ENCODE data around the gene MARK4. TPM values are rescaled to one million over a fixed set of nuclear protein-coding genes. Genes with fewer than 3 reads are reported as not detected.

MARK4 gene
- total and polyA plus RNA-seq, 4 donors = 3.5 to 11.1 (median 6.1) TPM

DNA sequence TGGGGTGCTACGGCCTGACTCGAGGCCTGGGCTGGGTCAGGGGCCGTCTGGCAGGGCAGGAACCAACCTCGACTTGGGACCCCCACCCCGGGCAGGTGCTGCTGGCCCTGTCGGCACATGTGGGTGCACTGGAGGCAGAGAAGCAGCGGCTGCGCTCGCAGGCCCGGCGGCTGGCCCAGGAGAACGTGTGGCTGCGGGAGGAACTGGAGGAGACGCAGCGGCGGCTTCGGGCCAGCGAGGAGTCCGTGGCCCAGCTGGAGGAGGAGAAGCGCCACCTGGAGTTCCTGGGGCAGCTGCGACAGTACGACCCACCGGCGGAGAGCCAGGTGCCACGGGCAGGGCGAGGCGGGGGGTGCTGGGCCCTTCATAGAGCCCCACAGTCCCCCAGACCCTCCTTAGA lies 95.4 kb downstream of the MARK4 start (continued):
- TF ChIP-seq, protein P1, sequence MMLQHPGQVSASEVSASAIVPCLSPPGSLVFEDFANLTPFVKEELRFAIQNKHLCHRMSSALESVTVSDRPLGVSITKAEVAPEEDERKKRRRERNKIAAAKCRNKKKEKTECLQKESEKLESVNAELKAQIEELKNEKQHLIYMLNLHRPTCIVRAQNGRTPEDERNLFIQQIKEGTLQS (IDR thresholded peaks at IDR 0.05) = no peak

DNA sequence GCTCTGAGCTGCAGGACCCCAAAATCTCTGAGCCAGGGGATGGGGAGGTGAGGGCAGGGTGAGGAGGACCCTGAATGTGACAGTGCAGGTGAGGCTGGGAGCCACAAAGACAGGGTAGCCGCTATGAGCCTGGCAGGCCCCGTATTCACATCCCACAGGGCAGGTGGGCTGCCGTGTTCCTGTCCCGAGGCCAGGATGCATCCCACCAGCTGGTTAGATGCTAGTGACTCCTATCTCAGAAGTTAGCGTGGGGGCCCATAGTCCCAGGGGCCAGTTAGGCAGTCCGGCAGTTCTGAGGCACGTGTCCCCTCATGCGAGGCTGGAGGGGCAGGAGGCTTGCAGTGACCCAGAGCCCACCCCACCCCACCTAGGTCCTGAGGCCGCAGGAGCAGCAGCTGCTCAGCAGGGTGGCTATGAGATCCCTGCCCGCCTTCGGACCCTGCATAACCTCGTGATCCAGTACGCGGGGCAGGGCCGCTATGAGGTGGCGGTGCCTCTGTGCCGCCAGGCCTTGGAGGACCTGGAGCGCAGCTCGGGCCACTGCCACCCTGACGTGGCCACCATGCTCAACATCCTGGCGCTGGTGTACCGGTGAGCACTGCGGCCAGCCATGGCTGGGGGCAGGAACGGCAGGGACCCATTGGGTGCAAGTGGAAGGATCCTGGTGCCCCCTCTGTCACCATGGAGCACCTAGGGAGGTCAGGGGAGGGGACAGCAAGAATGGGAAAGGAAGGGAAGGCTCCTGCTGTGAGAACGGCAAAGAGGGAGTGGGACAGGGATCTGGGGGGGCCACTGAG lies 96.7 kb downstream of the MARK4 start:
- TF ChIP-seq GABPA (IDR thresholded peaks at IDR 0.05 in 1 of 2, conservative IDR thresholded peaks at IDR 0.05 in 1 of 2) = no peak
- WGBS = 73% methylated on average over 25 of the region's 25 CpGs

DNA sequence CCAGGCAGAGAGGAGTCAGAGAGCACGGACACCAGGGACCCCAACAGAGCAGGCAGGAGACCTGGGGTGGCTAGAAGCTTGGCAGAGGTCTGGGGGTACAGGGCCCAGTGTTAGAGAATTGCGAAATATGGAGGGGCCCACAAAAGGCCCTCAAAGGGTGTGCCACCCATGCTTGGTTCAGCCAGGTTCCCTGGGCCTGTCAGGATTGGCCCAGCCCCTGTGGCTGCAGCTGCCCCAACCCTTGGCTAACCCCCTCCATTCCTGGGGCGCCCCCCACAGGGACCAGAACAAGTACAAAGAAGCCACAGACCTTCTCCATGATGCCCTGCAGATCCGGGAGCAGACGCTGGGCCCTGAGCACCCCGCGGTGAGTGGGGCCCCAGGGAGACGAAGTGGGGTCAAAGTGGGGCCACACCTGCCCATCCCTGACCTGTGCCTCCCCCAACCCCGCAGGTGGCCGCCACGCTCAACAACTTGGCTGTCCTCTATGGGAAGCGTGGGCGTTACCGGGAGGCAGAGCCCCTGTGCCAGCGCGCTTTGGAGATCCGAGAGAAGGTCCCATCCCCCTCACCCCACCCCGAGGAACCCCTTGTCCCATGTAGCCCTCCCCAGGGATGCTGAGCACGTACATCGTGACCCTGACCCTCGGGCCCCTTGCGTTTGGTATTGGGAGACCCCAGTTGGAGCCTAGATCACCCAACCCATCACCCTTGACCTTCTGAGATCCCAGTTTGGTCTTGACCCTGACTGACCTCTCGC lies 97.5 kb downstream of the MARK4 start:
- H3K9ac ChIP-seq (ENCODE audit: low read depth in 1 of 2, low read length in 2 of 2) = no peak overlapping the region
- TF ChIP-seq, protein P1 (IDR thresholded peaks at IDR 0.05) = no peak
- TF ChIP-seq HNF4A (conservative IDR thresholded peaks at IDR 0.05) (no peak), YY1 (IDR thresholded peaks at IDR 0.05) (no peak), FOXA1 (IDR thresholded peaks at IDR 0.05) (no peak), NR2F2 (IDR thresholded peaks at IDR 0.05) (no peak), TAF1 (conservative IDR thresholded peaks at IDR 0.05) (no peak), GABPA (IDR thresholded peaks at IDR 0.05 in 1 of 2, conservative IDR thresholded peaks at IDR 0.05 in 1 of 2) (no peak), JUND (IDR thresholded peaks at IDR 0.05) (no peak)
- 83% methylated on average over 23 of the region's 23 CpGs for WGBS
- H3K36me3 ChIP-seq (ENCODE audit: control insufficient read depth in 4 of 4, insufficient read depth in 3 of 4, low read depth in 1 of 4, low read length in 3 of 4) = peaks cover 0 to 25% (median 2%) of the 10 kb centered on the region in 4 donors
- no peak for DNase-seq (ENCODE audit: low spot score)
- no peaks in the 10 kb centered on the region for H3K9me3 ChIP-seq (ENCODE audit: control insufficient read depth in 4 of 4, low read length in 3 of 4)
- no peaks in the 10 kb centered on the region for H3K4me1 ChIP-seq (ENCODE audit: control insufficient read depth in 4 of 4, insufficient read depth in 4 of 4, low read length in 3 of 4)
- no peak overlapping the region for H3K27ac ChIP-seq (ENCODE audit: low read depth in 1 of 2, low read length in 2 of 2)
- no peak overlapping the region for H3K4me3 ChIP-seq (ENCODE audit: low read depth in 1 of 3, low read length in 3 of 3)
- H3K27me3 ChIP-seq (ENCODE audit: control insufficient read depth in 4 of 4, insufficient read depth in 4 of 4, low read length in 3 of 4) = no peaks in the 10 kb centered on the region

More for the DNA sequence above, 96.7 kb downstream of the MARK4 start:
- Histone ChIP-seq H3K9me3 (ENCODE audit: control insufficient read depth in 4 of 4, low read length in 3 of 4) (no peaks in the 10 kb centered on the region), H3K36me3 (ENCODE audit: control insufficient read depth in 4 of 4, insufficient read depth in 3 of 4, low read depth in 1 of 4, low read length in 3 of 4) (peaks cover 0 to 18% (median 2%) of the 10 kb centered on the region in 4 donors), H3K4me3 (ENCODE audit: low read depth in 1 of 3, low read length in 3 of 3) (no peak overlapping the region), H3K27ac (ENCODE audit: low read depth in 1 of 2, low read length in 2 of 2) (no peak overlapping the region), H3K9ac (ENCODE audit: low read depth in 1 of 2, low read length in 2 of 2) (no peak overlapping the region), H3K4me1 (ENCODE audit: control insufficient read depth in 4 of 4, insufficient read depth in 4 of 4, low read length in 3 of 4) (no peaks in the 10 kb centered on the region), H3K27me3 (ENCODE audit: control insufficient read depth in 4 of 4, insufficient read depth in 4 of 4, low read length in 3 of 4) (no peaks in the 10 kb centered on the region)
- DNase-seq (ENCODE audit: low spot score) = no peak

DNA sequence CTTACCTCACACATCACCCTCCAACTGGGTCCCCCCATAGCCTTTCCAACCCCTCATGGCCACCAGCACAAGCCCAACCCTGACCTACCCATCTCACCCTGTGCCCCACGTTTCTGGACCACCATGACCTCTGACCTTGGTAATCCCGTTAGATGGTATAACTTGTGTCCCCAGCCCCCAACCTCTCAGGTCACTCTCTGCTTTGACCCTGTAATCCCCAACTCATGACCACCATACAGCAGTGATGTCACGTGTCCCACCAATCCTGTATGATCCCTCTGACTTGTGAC lies 98.0 kb downstream of the MARK4 start:
- WGBS = 55% methylated on average over 3 of the region's 3 CpGs
- Histone ChIP-seq H3K4me3 (ENCODE audit: low read depth in 1 of 3, low read length in 3 of 3) (no peak overlapping the region), H3K27ac (ENCODE audit: low read depth in 1 of 2, low read length in 2 of 2) (no peak overlapping the region)
- TF ChIP-seq, protein P2, sequence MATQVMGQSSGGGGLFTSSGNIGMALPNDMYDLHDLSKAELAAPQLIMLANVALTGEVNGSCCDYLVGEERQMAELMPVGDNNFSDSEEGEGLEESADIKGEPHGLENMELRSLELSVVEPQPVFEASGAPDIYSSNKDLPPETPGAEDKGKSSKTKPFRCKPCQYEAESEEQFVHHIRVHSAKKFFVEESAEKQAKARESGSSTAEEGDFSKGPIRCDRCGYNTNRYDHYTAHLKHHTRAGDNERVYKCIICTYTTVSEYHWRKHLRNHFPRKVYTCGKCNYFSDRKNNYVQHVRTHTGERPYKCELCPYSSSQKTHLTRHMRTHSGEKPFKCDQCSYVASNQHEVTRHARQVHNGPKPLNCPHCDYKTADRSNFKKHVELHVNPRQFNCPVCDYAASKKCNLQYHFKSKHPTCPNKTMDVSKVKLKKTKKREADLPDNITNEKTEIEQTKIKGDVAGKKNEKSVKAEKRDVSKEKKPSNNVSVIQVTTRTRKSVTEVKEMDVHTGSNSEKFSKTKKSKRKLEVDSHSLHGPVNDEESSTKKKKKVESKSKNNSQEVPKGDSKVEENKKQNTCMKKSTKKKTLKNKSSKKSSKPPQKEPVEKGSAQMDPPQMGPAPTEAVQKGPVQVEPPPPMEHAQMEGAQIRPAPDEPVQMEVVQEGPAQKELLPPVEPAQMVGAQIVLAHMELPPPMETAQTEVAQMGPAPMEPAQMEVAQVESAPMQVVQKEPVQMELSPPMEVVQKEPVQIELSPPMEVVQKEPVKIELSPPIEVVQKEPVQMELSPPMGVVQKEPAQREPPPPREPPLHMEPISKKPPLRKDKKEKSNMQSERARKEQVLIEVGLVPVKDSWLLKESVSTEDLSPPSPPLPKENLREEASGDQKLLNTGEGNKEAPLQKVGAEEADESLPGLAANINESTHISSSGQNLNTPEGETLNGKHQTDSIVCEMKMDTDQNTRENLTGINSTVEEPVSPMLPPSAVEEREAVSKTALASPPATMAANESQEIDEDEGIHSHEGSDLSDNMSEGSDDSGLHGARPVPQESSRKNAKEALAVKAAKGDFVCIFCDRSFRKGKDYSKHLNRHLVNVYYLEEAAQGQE (IDR thresholded peaks at IDR 0.05) = no peak
- no peak for TF ChIP-seq TAF1 (conservative IDR thresholded peaks at IDR 0.05)
- no peak for TF ChIP-seq JUND (IDR thresholded peaks at IDR 0.05)
- no peak for TF ChIP-seq SP1 (IDR thresholded peaks at IDR 0.05)
- no peak for TF ChIP-seq FOXA2 (IDR thresholded peaks at IDR 0.05)
- no peak for TF ChIP-seq EGR1 (IDR thresholded peaks at IDR 0.05; ENCODE audit: low read depth in 2 of 2)
- no peak for TF ChIP-seq HNF4G (IDR thresholded peaks at IDR 0.05)
- no peak for TF ChIP-seq GABPA (IDR thresholded peaks at IDR 0.05 in 1 of 2, conservative IDR thresholded peaks at IDR 0.05 in 1 of 2)
- TF ChIP-seq, protein P3, sequence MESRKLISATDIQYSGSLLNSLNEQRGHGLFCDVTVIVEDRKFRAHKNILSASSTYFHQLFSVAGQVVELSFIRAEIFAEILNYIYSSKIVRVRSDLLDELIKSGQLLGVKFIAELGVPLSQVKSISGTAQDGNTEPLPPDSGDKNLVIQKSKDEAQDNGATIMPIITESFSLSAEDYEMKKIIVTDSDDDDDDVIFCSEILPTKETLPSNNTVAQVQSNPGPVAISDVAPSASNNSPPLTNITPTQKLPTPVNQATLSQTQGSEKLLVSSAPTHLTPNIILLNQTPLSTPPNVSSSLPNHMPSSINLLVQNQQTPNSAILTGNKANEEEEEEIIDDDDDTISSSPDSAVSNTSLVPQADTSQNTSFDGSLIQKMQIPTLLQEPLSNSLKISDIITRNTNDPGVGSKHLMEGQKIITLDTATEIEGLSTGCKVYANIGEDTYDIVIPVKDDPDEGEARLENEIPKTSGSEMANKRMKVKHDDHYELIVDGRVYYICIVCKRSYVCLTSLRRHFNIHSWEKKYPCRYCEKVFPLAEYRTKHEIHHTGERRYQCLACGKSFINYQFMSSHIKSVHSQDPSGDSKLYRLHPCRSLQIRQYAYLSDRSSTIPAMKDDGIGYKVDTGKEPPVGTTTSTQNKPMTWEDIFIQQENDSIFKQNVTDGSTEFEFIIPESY (IDR thresholded peaks at IDR 0.05) = no peak
- TF ChIP-seq RAD21 (IDR thresholded peaks at IDR 0.05) = no peak
- TF ChIP-seq, protein P4, sequence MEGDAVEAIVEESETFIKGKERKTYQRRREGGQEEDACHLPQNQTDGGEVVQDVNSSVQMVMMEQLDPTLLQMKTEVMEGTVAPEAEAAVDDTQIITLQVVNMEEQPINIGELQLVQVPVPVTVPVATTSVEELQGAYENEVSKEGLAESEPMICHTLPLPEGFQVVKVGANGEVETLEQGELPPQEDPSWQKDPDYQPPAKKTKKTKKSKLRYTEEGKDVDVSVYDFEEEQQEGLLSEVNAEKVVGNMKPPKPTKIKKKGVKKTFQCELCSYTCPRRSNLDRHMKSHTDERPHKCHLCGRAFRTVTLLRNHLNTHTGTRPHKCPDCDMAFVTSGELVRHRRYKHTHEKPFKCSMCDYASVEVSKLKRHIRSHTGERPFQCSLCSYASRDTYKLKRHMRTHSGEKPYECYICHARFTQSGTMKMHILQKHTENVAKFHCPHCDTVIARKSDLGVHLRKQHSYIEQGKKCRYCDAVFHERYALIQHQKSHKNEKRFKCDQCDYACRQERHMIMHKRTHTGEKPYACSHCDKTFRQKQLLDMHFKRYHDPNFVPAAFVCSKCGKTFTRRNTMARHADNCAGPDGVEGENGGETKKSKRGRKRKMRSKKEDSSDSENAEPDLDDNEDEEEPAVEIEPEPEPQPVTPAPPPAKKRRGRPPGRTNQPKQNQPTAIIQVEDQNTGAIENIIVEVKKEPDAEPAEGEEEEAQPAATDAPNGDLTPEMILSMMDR (IDR thresholded peaks at IDR 0.05; ENCODE audit: low read depth, low read length, missing input control) = no peak

More for the DNA sequence above, 98.0 kb downstream of the MARK4 start:
- H3K4me1 ChIP-seq (ENCODE audit: control insufficient read depth in 4 of 4, insufficient read depth in 4 of 4, low read length in 3 of 4) = no peaks in the 10 kb centered on the region
- H3K9me3 ChIP-seq (ENCODE audit: control insufficient read depth in 4 of 4, low read length in 3 of 4) = no peaks in the 10 kb centered on the region
- peaks cover 0 to 29% (median 4%) of the 10 kb centered on the region in 4 donors for H3K36me3 ChIP-seq (ENCODE audit: control insufficient read depth in 4 of 4, insufficient read depth in 3 of 4, low read depth in 1 of 4, low read length in 3 of 4)
- no peaks in the 10 kb centered on the region for H3K27me3 ChIP-seq (ENCODE audit: control insufficient read depth in 4 of 4, insufficient read depth in 4 of 4, low read length in 3 of 4)
- H3K9ac ChIP-seq (ENCODE audit: low read depth in 1 of 2, low read length in 2 of 2) = no peak overlapping the region
- DNase-seq (ENCODE audit: low spot score) = no peak

Measured in liver (tissue), 9 donors.